H1 (cell line): Measurements from ENCODE around the gene NOC2L. TPM values are rescaled to one million over a fixed set of nuclear protein-coding genes. Genes with fewer than 3 reads are reported as not detected.

Experiments
- BACH1 ChIP-seq: IDR thresholded peaks from 2 replicates; pipeline ENCODE4 v1.6.1; 2012; ENCODE audit warnings: low read length, improper control_type of control experiment
- EZH2 ChIP-seq: fragments of 200-600 bp; sonication (generic); IDR thresholded peaks from 2 replicates; pipeline ENCODE4 v1.7.1; 2012; ENCODE audit warnings: low read depth, mild to moderate bottlenecking, moderate library complexity, low read length, inconsistent platforms; ENCODE audit not compliant: severe bottlenecking
- RAD21 ChIP-seq, 2 experiments: IDR thresholded peaks in 1 of 2; conservative IDR thresholded peaks in 1 of 2; 2 replicates each; pipeline ENCODE4 v1.6.1; 2011; ENCODE audit warnings: low read depth in 2 of 2, low read length in 2 of 2, improper control_type of control experiment in 1 of 2, inconsistent platforms in 1 of 2, mild to moderate bottlenecking in 1 of 2, moderate library complexity in 1 of 2
- RNF2 ChIP-seq: fragments of 200-900, 300-1000 bp; sonication (generic); IDR thresholded peaks from 2 replicates; pipeline ENCODE4 v1.7.1; 2016; ENCODE audit warnings: borderline replicate concordance, low read depth, mild to moderate bottlenecking, antibody characterized with exemption, low read length; ENCODE audit not compliant: poor library complexity, severe bottlenecking; ENCODE audit errors: missing control alignments
- SP4 ChIP-seq: IDR thresholded peaks from 2 replicates; pipeline ENCODE4 v1.6.1; 2012; ENCODE audit warnings: low read length, inconsistent platforms
- TCF12 ChIP-seq: IDR thresholded peaks from 2 replicates; pipeline ENCODE4 v1.6.1; 2011; ENCODE audit warnings: low read depth, mild to moderate bottlenecking, low read length
- polyA plus RNA-seq, 7 experiments: library from polyadenylated mRNA; depleted of rRNA in 3 of 7; stranded (reverse) in 5 of 7; unstranded in 2 of 7; fragments of >200 nt in 5 of 7; fragments of 200-250 nt in 2 of 7; gene quantifications; 1 replicate in 5 of 7; 2 replicates in 1 of 7; 4 replicates in 1 of 7; pipeline versions ENCODE4 v1.2.1 to v1.2.3, GENCODE V29; 2011 to 2013; ENCODE audit warnings: missing spikeins in 2 of 7, mixed read lengths in 2 of 7
- total RNA-seq: library from RNA; stranded (reverse); fragmentation: NEBNext Ultra II Directional; extraction: Animal tissue kit (Norgen Biotek cat#: 25700); gene quantifications from 2 replicates; pipeline ENCODE4 v1.2.1, GENCODE V29; 2021

Gene NOC2L
- total and polyA plus RNA-seq, 2 of the 8 experiments (the other 6 are each of a cell fraction or from before 2014, with no cell fraction given) = 74.7 to 130 TPM

- TF ChIP-seq RAD21 (IDR thresholded peaks at IDR 0.05 in 1 of 2, conservative IDR thresholded peaks at IDR 0.05 in 1 of 2; ENCODE audit: low read depth in 2 of 2, low read length in 2 of 2) (no peak), BACH1 (no peak), SP4 (no peak), RNF2 (no peak), TCF12 (no peak), EZH2 (no peak)
Measured at GRCh38 chr1:933603-933940, 25.5 kb downstream of the NOC2L start (continued).
